Thyroid gland (tissue), 4 donors: ENCODE measurements around the gene MAK. TPM values are rescaled to one million over a fixed set of nuclear protein-coding genes. Genes with fewer than 3 reads are reported as not detected.
"Not testable (repeated sequence)": the region's sequence is repeated elsewhere in the genome, so short reads cannot be mapped to it uniquely, and the experiment has no call there.

Experiments
- DNase-seq, 2 donors: peaks; one replicate each; pipeline ENCODE4 v3.0.0-alpha.2; 2019
- H3K27ac ChIP-seq, 3 donors: fragments of 200-600 bp; sonication (generic); 1 replicate in 2 of 3; 2 replicates in 1 of 3; pipeline ENCODE4 v1.5.1; 2016 to 2019; ENCODE audit warnings: mild to moderate bottlenecking in 1 of 3, moderate library complexity in 1 of 3
- H3K27me3 ChIP-seq: fragments of 200-600 bp; sonication (generic); one replicate; pipeline ENCODE4 v1.5.1; 2019
- H3K36me3 ChIP-seq, 2 donors: fragments of 200-600 bp; sonication (generic); one replicate each; pipeline ENCODE4 v1.5.1; 2016 to 2019
- H3K4me1 ChIP-seq, 2 donors: fragments of 200-600 bp; sonication (generic); one replicate each; pipeline ENCODE4 v1.5.1; 2017 to 2019
- H3K4me3 ChIP-seq, 3 donors: fragments of 200-600 bp; sonication (generic); replicated peaks in 1 of 3; 1 replicate in 2 of 3; 2 replicates in 1 of 3; pipeline ENCODE4 v1.5.1; 2016; ENCODE audit warnings: mild to moderate bottlenecking in 1 of 3
- H3K9me3 ChIP-seq: fragments of 200-600 bp; sonication (generic); one replicate; pipeline ENCODE4 v1.5.1; 2017
- CTCF ChIP-seq, 6 experiments: fragments of 200-600 bp in 3 of 6; fragments of 450-650 bp in 3 of 6; sonication (generic) in 3 of 6; IDR thresholded peaks; one replicate each; pipeline ENCODE4 v1.5.1; 2016 to 2019; ENCODE audit warnings: antibody characterized with exemption in 6 of 6, mild to moderate bottlenecking in 2 of 6, inconsistent platforms in 1 of 6, moderate library complexity in 1 of 6
- POLR2A ChIP-seq, 2 donors: fragments of 450-650 bp; IDR thresholded peaks; one replicate each; pipeline ENCODE4 v1.6.1; 2017; ENCODE audit warnings: antibody characterized with exemption in 2 of 2, mild to moderate bottlenecking in 2 of 2, moderate library complexity in 1 of 2
- whole genome bisulfite sequencing, 2 donors: methylation state at CpG; one replicate each; pipeline ENCODE4 v1.1.5; 2017; 5-methylcytosine and 5-hydroxymethylcytosine counted together
- intact Hi-C: fragments of 100-400 bp; cut with DNase I; formaldehyde crosslinking; loops from one replicate; pipeline ENCODE4 v1.15.1; 2023
- total RNA-seq, 4 donors: library from RNA; depleted of rRNA; stranded (reverse); fragments of >200 nt; gene quantifications; one replicate each; pipeline ENCODE4 v1.2.3, GENCODE V29; 2016

MAK gene
- total RNA-seq, 4 donors from 2014 or later = 0.21 TPM; not detected in 3

DNA sequence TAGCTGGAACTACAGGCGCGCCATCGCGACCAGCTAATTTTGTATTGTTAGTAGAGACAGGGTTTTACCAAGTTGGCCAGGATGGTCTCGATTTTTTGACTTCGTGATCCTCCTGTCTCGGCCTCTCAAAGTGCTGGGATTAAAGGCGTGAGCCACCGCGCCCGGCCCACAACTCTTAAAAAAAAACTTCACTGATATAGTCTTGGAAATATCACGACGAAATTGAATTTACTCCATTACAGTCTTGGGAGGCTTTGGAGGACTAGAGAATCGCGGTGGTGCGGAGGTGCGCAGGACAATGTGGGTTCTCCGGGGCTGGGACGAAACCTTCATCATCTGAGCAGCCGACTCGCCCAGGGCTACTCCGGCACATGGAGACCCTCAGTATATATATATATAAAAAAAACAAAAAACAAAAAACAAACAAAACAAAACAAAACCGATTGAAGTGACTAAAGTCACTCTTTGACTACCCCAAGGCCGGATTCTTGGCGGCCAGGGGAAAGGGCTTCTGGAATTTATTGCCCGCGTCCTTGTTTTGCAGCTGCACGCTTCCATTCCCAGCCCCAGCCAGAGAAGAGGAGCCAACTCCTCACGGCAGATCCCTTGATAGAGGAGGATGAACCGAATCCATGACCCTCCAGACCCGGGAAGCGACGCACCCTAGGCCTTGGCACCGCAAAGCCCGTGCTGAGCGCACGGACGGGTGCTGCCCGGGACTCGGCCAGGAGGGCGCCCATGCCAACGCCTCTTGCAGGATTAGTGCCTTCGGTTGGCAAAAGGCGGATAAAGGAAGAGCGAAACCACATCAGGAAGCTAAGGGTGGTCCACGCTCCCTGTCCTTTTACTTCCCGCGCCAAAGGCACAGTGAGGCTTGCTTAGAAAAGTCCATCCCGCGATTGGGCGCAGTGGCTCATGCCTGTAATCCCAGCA lies 45.2 kb upstream of the MAK start:
- TF ChIP-seq CTCF (IDR thresholded peaks at IDR 0.05) (no peak), POLR2A (IDR thresholded peaks at IDR 0.05) (no peak)
- Histone ChIP-seq H3K4me1 (peaks cover 3 to 9% of the 10 kb centered on the region in 2 donors), H3K9me3 (no peaks in the 10 kb centered on the region), H3K27ac (no peak overlapping the region), H3K27me3 (peaks cover 51% of the 10 kb centered on the region), H3K36me3 (no peaks in the 10 kb centered on the region), H3K4me3 (no peak overlapping the region)
- WGBS, 2 donors = 11 to 13% methylated on average over 40 to 43 of the region's 51 CpGs
- DNase-seq = no peak
- intact Hi-C loops = no loop called here

DNA sequence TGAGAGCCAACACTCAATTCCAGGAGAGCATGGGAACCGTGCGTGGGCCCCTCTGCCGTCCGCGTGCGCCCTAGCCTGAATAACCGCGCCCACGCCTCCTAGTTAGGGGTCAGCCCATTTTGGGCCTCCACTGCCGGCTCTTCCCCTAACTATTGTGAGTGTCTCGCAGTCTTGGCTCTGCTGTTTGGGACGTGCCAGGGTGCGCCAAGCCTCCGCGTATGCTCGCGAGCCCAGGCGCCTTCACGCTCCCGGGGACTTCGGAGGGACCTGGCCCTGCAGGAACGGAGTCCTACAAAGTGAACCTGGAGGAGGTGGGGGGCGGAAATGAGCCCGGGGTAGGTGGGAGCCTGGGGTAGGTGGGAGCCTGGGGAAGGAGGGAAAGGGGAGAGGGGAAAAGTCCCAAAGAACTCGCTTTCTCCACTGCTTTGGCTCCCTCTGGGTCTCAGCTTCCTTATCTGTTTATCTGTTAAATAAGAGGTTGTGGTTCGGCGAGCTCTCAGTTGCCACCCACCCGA lies 44.4 kb upstream of the MAK start:
- H3K4me3 ChIP-seq = no peak overlapping the region
- intact Hi-C loops = no loop called here
- TF ChIP-seq POLR2A (IDR thresholded peaks at IDR 0.05) (no peak), CTCF (IDR thresholded peaks at IDR 0.05) (no peak)
- H3K4me1 ChIP-seq = peaks cover 3 to 9% of the 10 kb centered on the region in 2 donors
- peaks cover 51% of the 10 kb centered on the region for H3K27me3 ChIP-seq
- H3K27ac ChIP-seq = no peak overlapping the region
- H3K9me3 ChIP-seq = no peaks in the 10 kb centered on the region
- 11% methylated on average over 26 to 27 of the region's 28 CpGs for WGBS, 2 donors
- DNase-seq = no peak
- H3K36me3 ChIP-seq = no peaks in the 10 kb centered on the region

DNA sequence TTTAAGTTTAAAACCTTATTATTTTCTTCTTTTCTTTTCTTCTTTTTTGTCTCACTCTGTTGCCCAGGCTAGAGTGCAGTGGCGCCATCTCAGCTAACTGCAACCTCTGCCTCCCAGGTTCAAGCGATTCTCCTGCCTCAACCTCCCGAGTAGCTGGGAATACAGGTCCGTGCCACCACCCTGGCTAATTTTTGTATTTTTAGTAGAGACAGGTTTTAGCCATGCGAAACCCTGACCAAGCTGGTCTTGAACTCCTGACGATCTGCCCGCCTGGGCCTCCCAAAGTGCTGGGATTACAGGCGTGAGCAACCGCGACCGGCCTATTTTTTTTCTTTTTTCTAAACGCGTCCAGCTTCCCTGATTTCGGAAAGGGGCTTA lies 43.9 kb upstream of the MAK start:
- H3K36me3 ChIP-seq, H3K4me1 ChIP-seq, H3K4me3 ChIP-seq, H3K9me3 ChIP-seq, intact Hi-C loops, H3K27ac ChIP-seq, DNase-seq: not testable (repeated sequence)
- peaks cover 51% of the 10 kb centered on the region for H3K27me3 ChIP-seq
- WGBS, 2 donors = 22 to 24% methylated on average over 14 of the region's 14 CpGs

GRCh38 chr6:10880366-10880765 lies 42.0 kb upstream of the MAK start:
- DNase-seq = no peak
- intact Hi-C loops = no loop called here
- H3K27ac ChIP-seq = no peak overlapping the region
- TF ChIP-seq POLR2A (IDR thresholded peaks at IDR 0.05) (no peak), CTCF (IDR thresholded peaks at IDR 0.05) (no peak)
- H3K27me3 ChIP-seq = peaks cover 39% of the 10 kb centered on the region
- no peaks in the 10 kb centered on the region for H3K36me3 ChIP-seq
- 92 to 95% methylated on average over 2 of the region's 2 CpGs for WGBS, 2 donors
- no peaks in the 10 kb centered on the region for H3K9me3 ChIP-seq
- H3K4me3 ChIP-seq = no peak overlapping the region
- H3K4me1 ChIP-seq = no peaks in the 10 kb centered on the region

- TF ChIP-seq CTCF (IDR thresholded peaks at IDR 0.05) (no peak), POLR2A (IDR thresholded peaks at IDR 0.05) (no peak)
- WGBS, 2 donors = 75 to 90% methylated on average over 1 of the region's 1 CpG
- peaks cover 21% of the 10 kb centered on the region for H3K27me3 ChIP-seq
- H3K9me3 ChIP-seq = no peaks in the 10 kb centered on the region
- DNase-seq = no peak
- no peak overlapping the region for H3K4me3 ChIP-seq
- no peak overlapping the region for H3K27ac ChIP-seq
- intact Hi-C loops = no loop called here
- no peaks in the 10 kb centered on the region for H3K36me3 ChIP-seq
- no peaks in the 10 kb centered on the region for H3K4me1 ChIP-seq
These were observed 39.5 kb upstream of the MAK start for GRCh38 chr6:10877871-10878270.
